NOMO-1 treated with dmso at 0.1 percent for 144 hours (cell line): ENCODE data around the gene LRRC55.
A peak's percentile ranks its signal among the peaks of the same experiment; 100 is the strongest.

Experiments used
- DNase-seq: peaks from one replicate; lab custom pipeline; 2025; ENCODE audit not compliant: unreplicated experiment; lab: John Stamatoyannopoulos, UW

Gene LRRC55

GRCh38 chr11:57181678-57182305, at the start of gene LRRC55:
Gene LRRC55, plus strand, starts transcription at chr11:57181953. Its CDS starts 70 bp downstream, at chr11:57182023.
- DNase-seq: no peak

DNA sequence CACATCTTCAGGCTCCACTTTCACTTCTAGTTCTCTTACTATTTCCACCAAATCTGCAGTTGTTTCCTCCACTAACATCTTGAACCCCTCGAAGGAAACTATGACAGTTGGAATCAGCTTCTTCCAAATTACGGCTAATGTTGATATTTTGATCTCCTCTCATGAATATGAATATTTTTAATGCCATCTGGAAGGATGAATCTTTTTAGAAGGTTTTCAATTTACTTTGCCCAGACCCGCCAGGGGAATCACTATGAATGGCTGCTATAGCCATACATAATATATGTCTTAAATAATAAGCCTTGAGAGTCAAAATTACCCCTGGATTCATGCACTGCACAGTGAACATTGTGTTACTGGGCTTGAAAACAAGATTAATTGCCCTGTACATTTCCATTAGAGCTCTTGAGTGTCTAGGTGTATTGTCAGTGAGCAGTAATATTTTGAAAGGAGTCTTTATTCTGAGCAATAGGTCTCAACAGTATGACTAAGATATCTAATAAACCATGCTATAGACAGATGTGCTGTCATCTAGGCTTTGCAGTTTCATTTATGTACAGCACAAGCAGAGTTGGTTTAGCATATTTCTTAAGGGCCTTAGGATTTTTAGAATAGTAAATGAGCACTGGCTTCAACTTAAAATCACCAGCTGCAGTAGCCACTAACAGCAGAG, 48.3 kb upstream of the LRRC55 start:
- DNase-seq: no peak

DNA sequence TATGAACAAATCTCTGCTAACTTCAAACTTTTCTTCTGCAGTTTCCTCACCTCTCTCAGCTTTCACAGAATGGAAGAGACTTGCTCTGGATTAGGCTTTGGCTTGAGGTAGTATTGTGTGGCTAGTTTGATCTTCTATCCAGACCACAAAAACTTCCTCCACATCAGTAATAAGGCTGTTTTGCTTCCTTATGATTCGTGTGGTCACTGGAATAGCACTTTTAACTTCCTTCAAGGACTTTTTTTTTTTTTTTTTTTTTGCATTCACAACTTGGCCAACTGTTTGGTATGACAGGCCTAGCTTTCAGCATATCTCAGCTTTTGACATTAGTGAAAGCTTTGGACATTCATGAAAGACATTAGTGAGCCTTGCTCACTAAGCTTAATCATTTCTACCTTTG, 47.5 kb upstream of the LRRC55 start:
- DNase-seq: no peak

DNA sequence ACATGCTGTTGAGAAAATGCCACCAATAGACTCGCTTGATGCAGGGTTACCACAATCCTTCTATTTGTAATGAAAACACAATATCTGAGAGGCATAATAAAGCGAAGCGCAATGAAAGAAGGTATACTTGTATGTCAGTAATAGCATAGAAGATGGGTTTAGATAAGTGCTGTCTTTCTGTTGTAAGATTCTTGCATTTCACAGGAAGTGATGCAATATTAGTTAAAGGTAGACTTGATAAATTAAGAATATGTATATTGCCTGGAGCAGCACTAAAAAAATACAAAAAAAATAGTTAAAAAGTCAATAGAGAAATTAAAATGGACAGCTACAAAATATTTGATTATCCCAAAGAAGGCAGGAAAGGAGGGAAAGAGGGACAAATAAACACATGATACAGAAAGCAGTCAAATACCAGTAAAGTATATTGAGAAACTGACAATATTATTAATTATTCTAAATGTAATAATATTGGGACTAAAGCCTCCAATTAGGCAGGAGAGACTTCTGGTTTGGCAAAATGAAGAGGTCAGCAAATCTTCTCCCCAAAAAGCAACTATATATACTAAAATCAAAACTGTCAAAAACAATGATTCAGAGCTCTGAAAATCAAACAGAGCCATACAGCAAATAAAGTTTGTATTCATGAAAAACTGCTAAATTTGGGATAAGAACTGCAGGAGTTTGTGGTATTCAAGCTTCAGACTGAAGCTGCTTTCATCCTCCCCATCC, 46.6 kb upstream of the LRRC55 start:
- DNase-seq: no peak

DNA sequence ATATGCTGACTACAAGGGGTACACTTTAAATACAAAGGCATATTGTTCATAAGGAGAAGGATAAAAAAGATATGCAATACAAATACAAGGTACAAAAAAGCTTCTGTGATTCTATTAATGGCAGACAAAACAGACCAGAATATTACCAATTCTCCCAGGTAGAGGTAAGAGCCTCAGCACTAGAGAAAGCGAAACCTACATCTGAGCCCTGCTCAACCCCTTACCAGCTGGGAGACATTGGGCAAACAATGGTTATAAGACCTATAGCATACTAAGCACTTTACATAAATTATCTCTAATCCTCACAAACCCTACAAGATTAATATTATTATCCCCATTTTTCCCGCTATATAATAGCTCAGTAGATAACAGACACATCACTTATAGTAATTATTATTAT, 41.2 kb upstream of the LRRC55 start:
- no peak for DNase-seq

DNA sequence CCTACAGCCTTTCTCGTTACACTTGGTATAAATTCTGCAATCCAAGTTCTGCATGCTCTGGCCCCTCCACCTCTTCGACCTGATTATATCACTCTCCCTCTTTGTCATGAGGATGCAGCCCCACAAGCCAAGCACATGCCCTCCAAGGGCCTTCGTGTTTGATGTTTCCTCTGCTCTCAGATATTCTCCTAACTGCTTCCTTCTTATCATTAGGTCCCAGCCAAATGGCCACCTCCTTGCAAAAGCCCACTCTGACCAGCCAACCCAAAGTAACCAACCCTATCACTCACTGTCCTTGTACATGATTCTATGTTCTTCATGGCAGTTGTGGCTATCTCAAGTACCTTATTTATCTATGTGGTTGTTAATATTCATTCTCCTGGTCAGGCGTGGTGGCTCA, 38.3 kb upstream of the LRRC55 start:
- DNase-seq: no peak

GRCh38 chr11:57144075-57144474, 37.7 kb upstream of the LRRC55 start:
- DNase-seq: no peak

- no peak for DNase-seq
These were observed 37.0 kb upstream of the LRRC55 start for GRCh38 chr11:57144531-57145320.

GRCh38 chr11:57146301-57146700, 35.5 kb upstream of the LRRC55 start:
- DNase-seq: no peak

DNA sequence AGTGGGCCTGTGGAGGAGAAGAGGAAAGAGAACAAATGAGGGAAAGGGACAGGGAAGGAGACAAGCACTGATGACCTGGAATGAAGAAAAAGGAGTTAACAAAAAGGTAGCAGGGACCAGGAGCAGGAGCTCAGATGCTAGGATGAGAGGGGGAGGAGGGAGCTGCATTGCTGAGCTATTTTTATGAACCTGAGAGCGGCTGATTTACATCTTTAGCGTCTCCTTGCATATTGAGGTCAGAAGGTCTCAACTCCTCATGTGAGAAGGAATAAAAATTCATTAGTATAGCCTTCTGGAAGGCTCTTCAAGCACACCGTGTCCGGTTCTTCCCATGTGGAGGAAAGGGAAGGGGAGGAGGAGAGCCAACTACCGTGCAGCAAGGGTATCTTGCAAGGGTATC, 33.1 kb upstream of the LRRC55 start:
- DNase-seq: no peak

- no peak for DNase-seq
These were observed 31.3 kb upstream of the LRRC55 start for GRCh38 chr11:57150454-57150917.

DNA sequence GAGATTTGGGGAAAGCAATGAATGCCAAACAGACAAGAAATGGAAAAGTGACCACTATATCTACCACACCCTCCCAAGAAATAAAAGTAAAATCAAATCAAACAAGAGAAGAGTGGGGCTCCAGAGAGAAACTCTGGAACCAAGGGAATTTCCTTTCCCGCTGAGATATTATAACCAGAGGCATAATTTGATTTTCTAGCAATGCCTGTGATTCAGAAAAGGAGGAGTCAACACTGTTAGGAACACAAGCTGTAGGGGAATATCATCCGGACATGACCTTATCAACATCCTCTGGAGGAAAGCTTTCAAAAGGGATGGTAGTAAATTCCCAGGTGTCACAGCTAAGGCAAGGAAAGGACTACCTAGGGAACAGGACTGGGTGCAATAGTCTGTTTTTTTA, 29.6 kb upstream of the LRRC55 start:
- DNase-seq: no peak

DNA sequence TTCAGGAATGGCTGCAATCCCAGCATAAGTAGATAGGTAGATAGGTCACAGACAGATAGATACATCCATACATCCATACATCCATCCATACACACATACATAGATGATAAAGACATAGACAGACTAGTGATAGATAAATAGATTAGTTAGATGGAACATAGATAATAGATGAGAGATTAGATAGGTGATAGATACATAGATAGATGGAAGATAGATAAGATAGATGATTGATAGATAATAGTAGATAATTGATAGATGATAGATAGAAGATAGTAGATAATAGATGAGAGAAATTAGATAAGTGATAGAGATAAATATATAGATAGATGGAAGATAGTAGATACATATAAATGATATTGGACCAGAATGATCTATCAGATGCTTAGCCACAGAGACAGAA, 28.3 kb upstream of the LRRC55 start:
- DNase-seq: no peak

- no peak for DNase-seq
These were observed 27.0 kb upstream of the LRRC55 start for GRCh38 chr11:57154739-57155138.

GRCh38 chr11:57155400-57155799, 26.4 kb upstream of the LRRC55 start:
- DNase-seq: peak; percentile 23

DNA sequence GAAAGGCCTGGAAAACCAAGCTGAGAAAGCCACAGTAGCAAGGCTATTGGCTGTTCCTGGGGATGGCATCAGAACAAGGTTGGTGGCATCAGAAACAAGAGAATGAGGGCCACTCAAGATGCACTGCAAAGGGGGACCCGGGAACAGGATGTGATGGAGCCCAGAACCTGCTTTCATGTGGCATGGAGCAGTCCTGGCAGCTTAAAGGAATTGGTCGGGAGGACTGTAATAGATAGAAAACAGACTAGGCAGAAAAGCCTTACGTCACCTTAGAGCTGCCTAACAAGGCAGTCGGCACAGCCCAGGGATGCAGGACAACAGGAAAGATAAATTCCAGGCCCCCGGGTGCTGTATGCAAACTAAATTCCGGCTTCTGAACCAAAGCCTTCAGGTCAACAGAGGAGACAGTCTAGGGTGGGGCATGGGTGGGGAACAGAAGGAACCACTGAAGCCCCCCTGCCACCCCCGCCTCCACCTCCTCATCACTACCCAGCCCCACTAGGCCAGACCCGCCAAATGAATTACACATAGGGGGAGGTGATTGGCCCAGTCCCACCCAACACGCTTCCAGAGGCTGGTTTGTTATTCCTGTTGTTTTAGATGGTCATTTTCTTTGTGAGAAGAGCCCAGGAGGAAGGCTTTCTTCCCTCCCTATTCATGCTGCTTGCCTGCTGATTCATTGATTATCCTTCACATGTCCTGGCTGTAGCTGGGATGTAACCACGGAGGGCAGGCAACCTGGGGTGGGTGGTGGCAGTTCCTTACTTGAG, 25.7 kb upstream of the LRRC55 start:
- no peak for DNase-seq

GRCh38 chr11:57156928-57157327, 24.8 kb upstream of the LRRC55 start:
- no peak for DNase-seq

DNA sequence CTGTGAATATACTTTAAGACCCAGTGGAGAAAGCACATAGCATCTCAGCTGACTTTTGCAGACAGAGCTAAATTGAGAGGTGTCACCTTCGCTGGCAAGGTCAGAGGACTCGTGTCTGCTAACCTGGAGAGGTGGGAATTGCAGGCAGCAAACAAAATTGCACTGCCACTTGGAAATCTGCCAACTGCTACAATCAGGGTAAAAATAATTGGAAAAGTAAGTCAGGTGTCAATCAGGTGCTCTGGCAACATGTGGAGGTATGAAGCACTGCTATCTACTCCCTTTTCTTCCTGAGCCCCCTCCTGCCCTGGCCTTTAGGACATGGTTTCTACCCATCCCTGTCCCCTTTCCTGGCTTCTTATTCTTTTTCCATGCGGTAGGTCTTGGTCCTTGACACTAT, 24.1 kb upstream of the LRRC55 start:
- DNase-seq: no peak

- DNase-seq: no peak
These were observed 23.6 kb upstream of the LRRC55 start for GRCh38 chr11:57158180-57158579.

DNA sequence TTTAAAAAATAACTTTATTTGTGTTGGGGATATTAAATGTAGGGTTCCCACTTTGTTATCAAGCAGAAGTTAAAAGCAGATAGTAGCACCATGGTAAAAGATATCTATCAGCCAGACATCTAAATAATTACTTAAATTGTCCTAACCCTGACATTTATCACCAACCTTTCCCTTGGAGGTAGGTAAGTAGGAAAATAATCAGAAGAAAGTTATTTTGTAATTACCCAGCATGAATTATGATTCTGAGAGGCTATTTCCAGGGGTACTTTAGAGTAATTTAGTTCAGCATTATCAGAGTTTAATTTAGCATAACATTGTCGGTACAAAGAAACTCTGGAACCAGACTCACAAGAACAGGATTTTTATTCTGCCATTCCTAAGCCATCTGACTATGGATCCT, 23.2 kb upstream of the LRRC55 start:
- DNase-seq: no peak

GRCh38 chr11:57160665-57161064, 21.1 kb upstream of the LRRC55 start:
- DNase-seq: no peak
